ENCODE data around the gene IL1A.
A peak's percentile ranks its signal among the peaks of the same experiment; 100 is the strongest.

The IL1A gene

DNA sequence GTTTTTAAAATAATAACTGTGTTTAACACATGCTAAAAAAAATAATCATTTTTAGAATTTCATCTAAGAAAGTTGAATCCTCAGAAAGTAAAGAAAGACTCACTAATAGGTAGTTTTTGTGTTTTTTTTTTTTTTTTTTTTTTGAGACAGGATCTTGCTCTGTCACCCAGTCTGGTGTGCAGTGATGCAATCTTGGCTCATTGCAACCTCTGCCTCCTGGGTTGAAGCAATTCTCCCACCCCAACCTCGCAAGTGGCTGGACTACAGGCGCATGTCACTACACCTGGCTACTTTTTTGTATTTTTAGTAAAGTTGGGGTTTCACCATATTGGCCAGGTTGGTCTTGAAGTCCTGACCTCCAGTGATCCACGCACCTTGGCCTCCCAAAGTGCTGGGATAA lies 27.0 kb downstream of the IL1A start:
- no peak for DNase-seq

DNA sequence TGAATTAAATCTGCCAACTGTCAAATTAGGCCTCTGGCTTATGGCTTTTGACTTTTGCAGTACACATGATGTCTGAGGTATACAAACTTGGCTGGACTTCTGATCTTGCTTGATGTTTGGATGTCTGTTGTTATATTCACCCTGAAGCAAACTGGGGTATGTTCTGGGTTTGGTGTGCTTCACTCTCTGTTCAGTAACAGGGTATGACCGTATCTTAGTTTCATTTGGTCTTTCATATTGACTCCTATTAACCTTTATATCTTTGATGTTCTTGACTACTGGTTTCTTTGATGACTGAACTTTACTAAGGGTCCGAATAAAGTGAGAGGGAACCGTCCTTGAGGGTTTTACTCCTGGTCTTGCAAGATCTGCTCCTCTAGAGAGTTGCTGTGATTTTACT lies 28.1 kb downstream of the IL1A start:
- no peak for DNase-seq

DNA sequence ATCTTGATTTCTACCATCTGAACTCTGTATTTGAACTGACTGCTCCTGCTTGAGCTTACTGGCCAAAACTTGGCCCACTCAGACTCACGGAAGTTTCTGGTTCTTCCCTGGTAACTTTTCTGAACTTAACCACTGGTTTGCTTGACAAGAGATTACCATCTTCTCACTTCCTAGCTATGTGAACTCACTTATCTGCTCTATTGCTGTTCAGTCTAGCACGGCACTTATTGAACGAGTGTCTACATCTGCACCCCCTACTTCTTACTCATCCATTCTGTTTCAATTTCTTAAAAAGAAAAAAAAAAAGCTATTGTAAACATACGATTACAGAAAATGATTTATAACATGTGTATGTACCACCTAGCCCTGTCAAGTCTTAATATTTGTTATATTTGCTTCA lies 28.8 kb downstream of the IL1A start:
- no peak for DNase-seq

DNA sequence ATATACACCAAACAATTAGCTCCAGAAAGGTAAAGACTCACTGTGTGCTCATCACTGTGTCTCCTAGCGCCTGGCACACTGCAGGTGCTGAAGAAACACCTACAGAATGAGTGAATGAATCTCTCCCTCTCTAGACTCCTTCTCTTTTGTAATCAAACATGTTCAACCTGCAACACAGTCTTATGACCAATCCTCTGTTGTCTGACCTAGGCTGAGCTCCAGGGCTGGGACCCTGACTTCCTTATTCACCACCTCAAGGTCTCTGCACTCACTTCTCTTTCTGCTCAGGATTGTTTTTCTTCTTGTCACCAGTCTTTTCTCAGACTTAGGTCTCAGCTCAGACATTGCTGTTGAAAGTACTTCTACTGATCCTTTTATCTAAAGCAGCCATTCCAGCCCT lies 29.7 kb downstream of the IL1A start:
- no peak for DNase-seq

- no peak for DNase-seq
These were observed 31.6 kb downstream of the IL1A start for GRCh38 chr2:112752667-112753066.

GRCh38 chr2:112751451-112752197 lies 32.7 kb downstream of the IL1A start:
- no peak for DNase-seq

GRCh38 chr2:112750560-112750843 lies 33.8 kb downstream of the IL1A start:
- DNase-seq, result no peak

DNA sequence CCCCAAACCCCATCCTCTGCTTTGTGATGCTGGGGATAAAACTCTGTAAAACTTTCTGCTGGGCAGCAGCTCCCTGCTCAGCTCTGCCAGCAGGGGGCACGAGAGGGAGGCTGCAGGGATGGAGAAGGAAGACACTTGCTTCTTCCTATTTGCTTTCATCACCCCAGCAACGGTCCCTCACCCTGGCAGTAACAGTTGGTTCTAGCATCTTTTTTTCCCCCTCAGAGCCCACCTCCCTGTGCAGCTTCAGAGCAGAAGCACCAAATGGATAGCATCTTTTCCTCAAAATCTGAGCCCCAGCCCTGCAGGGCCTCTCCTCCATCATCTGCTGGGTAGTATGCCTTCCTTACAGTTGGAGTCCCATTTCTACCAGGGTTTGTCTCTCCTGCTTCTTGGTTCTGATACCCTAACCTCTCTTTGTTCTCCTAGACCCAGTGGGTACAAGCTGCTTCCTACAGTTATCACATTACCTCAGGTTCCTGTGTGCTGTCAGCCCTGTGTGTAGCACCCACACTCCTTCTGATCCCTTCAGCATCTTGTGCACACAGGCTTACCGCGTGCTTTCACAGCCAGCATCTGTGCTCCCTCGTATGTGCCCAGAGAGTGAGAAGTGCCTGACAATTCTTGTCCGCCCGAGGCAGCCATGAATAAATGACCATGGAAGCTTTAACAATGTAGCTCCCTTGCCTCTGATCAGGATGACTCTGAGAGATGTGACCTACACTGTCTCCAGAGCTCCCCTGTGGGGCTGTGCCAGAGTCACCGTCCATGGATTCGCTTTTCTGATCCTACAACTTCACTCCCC lies 34.3 kb downstream of the IL1A start:
- DNase-seq, result peak; percentile 89

GRCh38 chr2:112740527-112740926 lies 43.8 kb downstream of the IL1A start:
- DNase-seq, result no peak

- DNase-seq, result no peak
These were observed 46.6 kb downstream of the IL1A start for GRCh38 chr2:112737542-112738232.

DNA sequence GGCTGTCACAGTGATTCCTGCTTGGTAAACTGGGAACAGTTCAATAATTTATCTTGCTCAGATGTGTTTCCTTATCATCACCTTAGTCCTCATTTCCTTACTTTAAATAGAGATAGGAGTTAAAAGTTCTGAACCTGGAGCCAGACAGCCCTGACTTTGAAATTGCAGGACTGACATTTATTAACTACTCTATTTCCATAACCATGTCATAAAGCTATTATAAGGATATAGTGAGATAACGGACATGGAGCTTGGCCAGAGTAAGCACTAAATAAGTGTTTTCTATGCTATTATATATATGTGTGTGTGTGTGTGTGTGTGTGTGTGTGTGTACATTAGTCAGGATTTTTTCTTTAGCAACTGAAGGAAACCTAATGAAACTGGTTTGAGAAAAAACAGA lies 50.4 kb downstream of the IL1A start:
- DNase-seq, result no peak

GRCh38 chr2:112733456-112733855 lies 50.8 kb downstream of the IL1A start:
- DNase-seq, result no peak

GRCh38 chr2:112731479-112731878 lies 52.8 kb downstream of the IL1A start:
- DNase-seq, result no peak

GRCh38 chr2:112730791-112731190 lies 53.5 kb downstream of the IL1A start:
- DNase-seq, result no peak

GRCh38 chr2:112730216-112730615 lies 54.1 kb downstream of the IL1A start:
- DNase-seq, result no peak

- no peak for DNase-seq
These were observed 55.7 kb downstream of the IL1A start for GRCh38 chr2:112728378-112729175.

- no peak for DNase-seq
These were observed 56.3 kb downstream of the IL1A start for GRCh38 chr2:112728029-112728362.

DNA sequence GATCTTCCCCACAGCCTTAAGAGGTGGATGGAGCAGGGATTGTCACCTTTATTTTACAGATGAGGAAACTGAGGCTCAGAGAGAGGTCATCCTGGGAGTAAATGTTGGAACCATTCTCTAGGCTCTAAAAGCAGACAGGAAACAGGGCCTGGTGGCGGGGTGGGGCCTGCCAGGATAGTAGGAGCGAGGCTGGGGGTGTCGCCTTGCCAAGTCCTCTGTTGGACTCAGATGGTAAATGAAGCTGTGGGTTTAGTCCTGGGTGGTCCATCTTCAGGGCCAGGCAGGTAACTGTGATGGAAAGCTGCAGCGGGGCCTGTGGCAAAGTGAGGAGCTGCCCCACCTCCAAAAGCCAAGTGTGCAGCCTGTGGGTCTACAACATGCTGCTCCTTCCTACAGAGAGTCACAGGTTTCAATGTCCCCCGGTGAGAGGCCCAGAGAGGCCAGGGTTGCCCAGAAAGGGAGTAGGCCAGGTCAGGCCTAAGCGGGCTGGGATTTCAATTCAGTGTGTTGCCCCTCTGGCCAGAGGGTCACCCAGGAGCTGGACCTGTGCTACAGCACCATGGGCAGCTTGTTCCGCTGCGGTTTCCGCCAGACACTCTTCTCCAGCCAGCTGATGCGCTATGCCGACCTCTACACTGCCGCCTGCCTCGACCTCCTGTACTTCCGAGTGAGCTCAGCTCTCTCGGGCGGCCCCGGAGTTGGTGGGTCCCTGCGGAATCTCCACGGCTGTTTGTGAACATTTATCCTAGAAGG lies 56.8 kb downstream of the IL1A start:
- no peak for DNase-seq

DNA sequence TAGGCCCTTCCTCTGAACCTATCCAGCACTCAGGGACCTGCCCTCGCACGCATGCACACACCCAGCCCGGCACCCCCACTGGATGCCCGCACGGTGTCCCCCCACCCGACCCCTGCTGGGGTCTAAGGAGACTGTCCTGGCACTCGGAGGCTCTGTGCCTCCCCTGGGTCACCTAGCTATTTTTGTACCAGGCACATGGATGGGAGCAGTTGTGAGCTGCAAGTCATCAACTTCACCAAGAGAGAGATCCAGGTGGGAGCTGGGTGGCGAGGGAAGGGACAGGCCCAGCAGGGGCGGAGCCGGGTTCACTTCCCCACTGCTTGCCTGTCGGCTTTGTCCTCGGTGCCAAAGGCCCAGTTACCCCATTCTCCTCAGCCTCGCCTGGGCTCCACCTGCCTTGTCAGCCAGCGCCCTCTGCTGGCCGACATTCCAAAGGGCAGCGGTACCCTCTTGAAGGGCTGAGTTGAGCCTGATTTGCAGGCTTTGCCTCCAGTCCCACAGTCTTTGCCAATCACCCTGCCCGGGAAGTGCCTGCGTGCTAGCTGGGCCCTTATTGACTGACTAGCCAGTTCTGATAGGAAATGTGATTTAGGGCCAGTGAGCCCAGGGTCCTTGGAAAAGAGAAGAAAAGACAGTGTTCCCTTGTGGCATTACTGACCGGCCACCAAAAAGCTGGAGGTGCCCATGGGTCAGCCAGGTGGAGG lies 57.7 kb downstream of the IL1A start:
- DNase-seq, result peak; percentile 87 to 91

GRCh38 chr2:112725545-112726457 lies 58.5 kb downstream of the IL1A start:
- DNase-seq, result no peak
